MM.1S (cell line): ENCODE measurements around the gene AGBL4.

ENCODE experiments used
- DNase-seq: peaks from one replicate; pipeline ENCODE4 v3.0.0-alpha.2; 2015
- H2AFZ ChIP-seq: fragments of 300-600 bp; sonication (generic); 2 replicates; pipeline ENCODE4 v1.6.0; 2016; ENCODE audit warnings: antibody characterized with exemption, low read length
- H3F3A ChIP-seq: fragments of 300-600 bp; sonication (generic); 2 replicates; pipeline ENCODE4 v1.6.1; 2016; ENCODE audit warnings: mild to moderate bottlenecking, antibody characterized with exemption, low read length, moderate library complexity, mixed read lengths; ENCODE audit not compliant: insufficient read depth
- H3K27ac ChIP-seq: fragments of 300-600 bp; sonication (generic); 2 replicates; pipeline ENCODE4 v1.5.1; 2016; ENCODE audit warnings: mild to moderate bottlenecking, low read length
- H3K27me3 ChIP-seq: fragments of 300-600 bp; sonication (generic); replicated peaks from 2 replicates; pipeline ENCODE4 v1.6.0; 2016; ENCODE audit warnings: low read length; ENCODE audit not compliant: insufficient read depth
- H3K36me3 ChIP-seq: fragments of 300-600 bp; sonication (generic); replicated peaks from 2 replicates; pipeline ENCODE4 v1.6.1; 2016; ENCODE audit warnings: mild to moderate bottlenecking, low read length, mixed read lengths; ENCODE audit not compliant: insufficient read depth
- H3K4me1 ChIP-seq: fragments of 300-600 bp; sonication (generic); 2 replicates; pipeline ENCODE4 v1.6.1; 2016; ENCODE audit warnings: low read length, mixed read lengths
- H3K4me2 ChIP-seq: fragments of 300-600 bp; sonication (generic); 2 replicates; pipeline ENCODE4 v1.6.0; 2016; ENCODE audit warnings: low read depth, low read length
- H3K4me3 ChIP-seq: fragments of 300-600 bp; sonication (generic); 2 replicates; pipeline ENCODE4 v1.5.1; 2016; ENCODE audit warnings: low read length, mixed read lengths
- H3K79me2 ChIP-seq: fragments of 300-600 bp; sonication (generic); 2 replicates; pipeline ENCODE4 v1.6.1; 2016; ENCODE audit warnings: mixed run types, low read length, mixed read lengths
- H3K9ac ChIP-seq: fragments of 300-600 bp; sonication (generic); 2 replicates; pipeline ENCODE4 v1.6.1; 2016; ENCODE audit warnings: low read length, mixed read lengths
- H3K9me2 ChIP-seq: fragments of 300-600 bp; sonication (generic); replicated peaks from 2 replicates; pipeline ENCODE4 v1.6.1; 2016; ENCODE audit warnings: mild to moderate bottlenecking, low read length, mixed read lengths; ENCODE audit not compliant: insufficient read depth
- H3K9me3 ChIP-seq: fragments of 300-600 bp; sonication (generic); replicated peaks from 2 replicates; pipeline ENCODE4 v1.6.1; 2016; ENCODE audit warnings: mild to moderate bottlenecking, low read length, mixed read lengths; ENCODE audit not compliant: insufficient read depth
- H4K20me1 ChIP-seq: fragments of 300-600 bp; sonication (generic); 2 replicates; pipeline ENCODE4 v1.6.1; 2016; ENCODE audit warnings: mild to moderate bottlenecking, low read length, moderate library complexity, mixed read lengths; ENCODE audit not compliant: insufficient read depth
- CTCF ChIP-seq: fragments of 300-600 bp; sonication (generic); IDR thresholded peaks from 2 replicates; pipeline ENCODE4 v1.5.1; 2016; ENCODE audit warnings: antibody characterized with exemption, low read length, mixed read lengths
- EZH2 ChIP-seq: fragments of 300-600 bp; sonication (generic); optimal IDR thresholded peaks from 2 replicates; pipeline ENCODE3; 2017; ENCODE audit warnings: low read depth, mild to moderate bottlenecking, antibody characterized with exemption, low read length, mixed read lengths
- EZH2phosphoT487 ChIP-seq: fragments of 300-600 bp; sonication (generic); IDR thresholded peaks from 2 replicates; pipeline ENCODE4 v1.6.1; 2018; ENCODE audit warnings: antibody characterized with exemption, low read length

AGBL4 gene

DNA sequence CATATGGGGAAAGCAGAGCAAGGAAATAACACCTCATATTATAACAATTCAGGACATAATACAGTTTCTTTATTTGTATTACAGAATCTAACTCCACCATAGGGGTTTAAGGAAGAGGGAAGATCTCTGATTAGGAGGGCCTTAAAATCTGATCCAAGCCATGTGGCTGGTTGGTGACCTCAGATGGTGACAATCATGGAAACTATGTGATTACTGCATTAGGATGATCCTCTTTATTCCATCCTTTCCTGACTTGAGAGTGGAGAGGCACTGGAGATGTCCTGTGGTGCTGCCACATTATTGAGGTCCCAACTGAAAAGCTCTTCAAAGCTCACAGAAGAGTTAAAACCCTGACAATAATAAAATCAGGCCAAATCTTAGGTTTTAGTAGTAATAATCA lies 1078.9 kb downstream of the AGBL4 start:
- peaks cover 15% of the 10 kb centered on the region for H3F3A ChIP-seq
- no peaks in the 10 kb centered on the region for H3K36me3 ChIP-seq
- no peak overlapping the region for H3K4me3 ChIP-seq
- DNase-seq: no peak
- H4K20me1 ChIP-seq: no peaks in the 10 kb centered on the region
- peaks cover 34% of the 10 kb centered on the region for H3K4me1 ChIP-seq
- no peaks in the 10 kb centered on the region for H3K9me2 ChIP-seq
- H3K9me3 ChIP-seq: no peaks in the 10 kb centered on the region
- TF ChIP-seq EZH2: no peak
- TF ChIP-seq CTCF: no peak
- no peak overlapping the region for H2AFZ ChIP-seq
- no peak overlapping the region for H3K4me2 ChIP-seq
- H3K27me3 ChIP-seq: no peaks in the 10 kb centered on the region
- no peak overlapping the region for H3K9ac ChIP-seq
- no peaks in the 10 kb centered on the region for H3K79me2 ChIP-seq
- no peak overlapping the region for H3K27ac ChIP-seq

DNA sequence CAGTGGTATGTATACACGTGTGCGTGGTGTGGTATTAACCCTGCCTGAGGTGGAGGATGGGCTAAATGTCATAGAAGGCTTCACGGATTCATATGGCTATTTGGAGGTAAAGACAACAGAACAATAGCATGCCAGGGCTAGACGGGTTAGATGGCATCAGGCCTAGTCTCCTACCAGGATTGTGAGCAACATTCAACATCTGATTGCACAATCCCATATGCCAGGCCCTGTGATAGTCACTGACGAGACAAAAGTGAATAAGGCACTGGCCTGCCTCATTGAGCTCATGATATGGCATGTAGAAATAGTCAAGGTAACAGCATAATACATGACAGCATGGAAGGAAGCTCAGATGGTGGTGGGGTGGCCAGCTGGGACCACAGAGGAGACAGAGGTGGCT lies 1079.9 kb downstream of the AGBL4 start:
- Histone ChIP-seq H4K20me1 (no peaks in the 10 kb centered on the region), H3K27me3 (no peaks in the 10 kb centered on the region), H2AFZ (no peak overlapping the region), H3K27ac (no peak overlapping the region), H3K9ac (no peak overlapping the region), H3K36me3 (no peaks in the 10 kb centered on the region), H3K4me1 (peaks cover 24% of the 10 kb centered on the region), H3K4me3 (no peak overlapping the region), H3K9me2 (no peaks in the 10 kb centered on the region), H3K9me3 (no peaks in the 10 kb centered on the region), H3F3A (peaks cover 15% of the 10 kb centered on the region), H3K79me2 (no peaks in the 10 kb centered on the region), H3K4me2 (no peak overlapping the region)
- TF ChIP-seq CTCF: no peak
- no peak for TF ChIP-seq EZH2
- TF ChIP-seq EZH2phosphoT487: no peak
- DNase-seq: no peak

- peaks cover 20% of the 10 kb centered on the region for H3K4me1 ChIP-seq
Observed at GRCh38 chr1:48943393-48943792, 1080.4 kb downstream of the AGBL4 start.

More at GRCh38 chr1:48943393-48943792, 1080.4 kb downstream of the AGBL4 start:
- Histone ChIP-seq H3K9me3 (no peaks in the 10 kb centered on the region), H3K4me3 (no peak overlapping the region), H3K79me2 (no peaks in the 10 kb centered on the region), H3K36me3 (no peaks in the 10 kb centered on the region), H3K27me3 (no peaks in the 10 kb centered on the region), H3K9ac (no peak overlapping the region), H3K27ac (no peak overlapping the region), H4K20me1 (no peaks in the 10 kb centered on the region), H3K9me2 (no peaks in the 10 kb centered on the region), H2AFZ (no peak overlapping the region), H3K4me2 (no peak overlapping the region), H3F3A (peaks cover 12% of the 10 kb centered on the region)
- no peak for DNase-seq
- TF ChIP-seq CTCF (no peak), EZH2 (no peak), EZH2phosphoT487 (no peak)
